HEK293 (cell line): ENCODE data around the gene GSN.

Source experiments
- CTCF ChIA-PET: fragments of 350-600 bp; formaldehyde crosslinking; extraction: SDS; loops from one replicate; lab custom pipeline; 2021; ENCODE audit warnings: antibody characterized with exemption; lab: Yijun Ruan, JAX
- POLR2A ChIA-PET: fragments of 300-600 bp; formaldehyde crosslinking; extraction: SDS; loops from one replicate; lab custom pipeline; 2020; ENCODE audit warnings: antibody characterized with exemption, inconsistent platforms; lab: Yijun Ruan, JAX
- H3K27ac ChIP-seq: fragments of 200-500 bp; sonication (Bioruptor generic); 2 replicates; pipeline ENCODE4 v1.5.1; 2014; ENCODE audit warnings: low read depth, low read length, control low read depth, inconsistent platforms; ENCODE audit errors: extremely low read depth
- H3K36me3 ChIP-seq, 2 experiments: fragments of 200-500 bp in 1 of 2; sonication (Bioruptor generic) in 1 of 2; 1 replicate in 1 of 2; 2 replicates in 1 of 2; pipeline ENCODE4 v1.5.1; 2014 to 2017; ENCODE audit warnings: inconsistent platforms in 2 of 2, low read length in 2 of 2; ENCODE audit not compliant: control insufficient read depth in 2 of 2, insufficient read depth in 1 of 2
- H3K4me1 ChIP-seq: fragments of 200-500 bp; sonication (Bioruptor generic); 2 replicates; pipeline ENCODE4 v1.5.1; 2014; ENCODE audit warnings: mild to moderate bottlenecking, low read length, inconsistent platforms; ENCODE audit not compliant: control insufficient read depth, insufficient read depth
- H3K4me3 ChIP-seq: 2 replicates; pipeline ENCODE4 v1.5.1; 2011; ENCODE audit warnings: low read depth, mild to moderate bottlenecking, control low read depth, low read length, moderate library complexity
- H3K9me3 ChIP-seq: fragments of 200-500 bp; sonication (Bioruptor generic); 2 replicates; pipeline ENCODE4 v1.5.1; 2014; ENCODE audit warnings: low read depth, low read length, inconsistent platforms; ENCODE audit not compliant: control insufficient read depth, insufficient read depth
- GLIS1 ChIP-seq: fragments of 450-650 bp; formaldehyde crosslinking; IDR thresholded peaks from 2 replicates; pipeline ENCODE4 v1.5.1; 2016; ENCODE audit warnings: missing biosample characterization, missing genetic modification characterization
- IKZF3 ChIP-seq: fragments of 450-650 bp; IDR thresholded peaks from 2 replicates; pipeline ENCODE4 v1.5.0; 2018; ENCODE audit warnings: missing biosample characterization, mild to moderate bottlenecking, missing genetic modification characterization, moderate library complexity
- KLF1 ChIP-seq: fragments of 450-650 bp; formaldehyde crosslinking; IDR thresholded peaks from 2 replicates; pipeline ENCODE4 v1.5.1; 2016; ENCODE audit warnings: missing biosample characterization, missing genetic modification characterization
- OVOL3 ChIP-seq: fragments of 450-650 bp; formaldehyde crosslinking; IDR thresholded peaks from 2 replicates; pipeline ENCODE4 v1.5.1; 2016; ENCODE audit warnings: missing biosample characterization, missing genetic modification characterization
- SP2 ChIP-seq: fragments of 450-650 bp; formaldehyde crosslinking; IDR thresholded peaks from 2 replicates; pipeline ENCODE4 v1.5.1; 2016; ENCODE audit warnings: missing biosample characterization, missing genetic modification characterization
- TRIM28 ChIP-seq: IDR thresholded peaks from 2 replicates; pipeline ENCODE4 v1.6.1; 2011; ENCODE audit warnings: low read length, control low read depth, borderline replicate concordance
- YY1 ChIP-seq: fragments of 450-650 bp; formaldehyde crosslinking; IDR thresholded peaks from 2 replicates; pipeline ENCODE4 v1.5.1; 2018; ENCODE audit warnings: missing biosample characterization, missing genetic modification characterization
- ZBTB17 ChIP-seq: fragments of 450-650 bp; formaldehyde crosslinking; IDR thresholded peaks from 2 replicates; pipeline ENCODE4 v1.5.1; 2016; ENCODE audit warnings: missing biosample characterization, missing genetic modification characterization
- ZBTB20 ChIP-seq: fragments of 450-650 bp; formaldehyde crosslinking; IDR thresholded peaks from 2 replicates; pipeline ENCODE4 v1.5.1; 2016; ENCODE audit warnings: missing biosample characterization, missing genetic modification characterization
- ZBTB48 ChIP-seq: fragments of 450-650 bp; formaldehyde crosslinking; IDR thresholded peaks from 2 replicates; pipeline ENCODE4 v1.5.1; 2016; ENCODE audit warnings: missing biosample characterization, missing genetic modification characterization
- ZNF112 ChIP-seq: fragments of 450-650 bp; formaldehyde crosslinking; IDR thresholded peaks from 2 replicates; pipeline ENCODE4 v1.5.0; 2017; ENCODE audit warnings: missing biosample characterization, missing genetic modification characterization
- ZNF157 ChIP-seq: fragments of 450-650 bp; formaldehyde crosslinking; IDR thresholded peaks from 2 replicates; pipeline ENCODE4 v1.5.1; 2016; ENCODE audit warnings: missing biosample characterization, missing genetic modification characterization
- ZNF202 ChIP-seq: fragments of 450-650 bp; formaldehyde crosslinking; IDR thresholded peaks from 2 replicates; pipeline ENCODE4 v1.5.1; 2016; ENCODE audit warnings: missing biosample characterization, missing genetic modification characterization, borderline replicate concordance
- ZNF341 ChIP-seq: fragments of 450-650 bp; formaldehyde crosslinking; IDR thresholded peaks from 2 replicates; pipeline ENCODE4; 2016; ENCODE audit warnings: low read depth, missing biosample characterization, missing genetic modification characterization
- ZNF398 ChIP-seq: fragments of 450-650 bp; formaldehyde crosslinking; IDR thresholded peaks from 2 replicates; pipeline ENCODE4 v1.5.1; 2017; ENCODE audit warnings: missing biosample characterization, missing genetic modification characterization
- ZNF549 ChIP-seq: fragments of 450-650 bp; IDR thresholded peaks from 2 replicates; pipeline ENCODE4 v1.5.1; 2018; ENCODE audit warnings: missing biosample characterization, missing genetic modification characterization, mild to moderate bottlenecking, inconsistent platforms, moderate library complexity
- ZNF600 ChIP-seq: fragments of 450-650 bp; formaldehyde crosslinking; IDR thresholded peaks from 2 replicates; pipeline ENCODE4 v1.5.1; 2016; ENCODE audit warnings: missing biosample characterization, missing genetic modification characterization
- ZSCAN5A ChIP-seq: fragments of 450-650 bp; formaldehyde crosslinking; IDR thresholded peaks from 2 replicates; pipeline ENCODE4 v1.5.1; 2016; ENCODE audit warnings: missing biosample characterization, missing genetic modification characterization
- TF ChIP-seq, protein P1 (sequence below): fragments of 450-650 bp; formaldehyde crosslinking; IDR thresholded peaks from 2 replicates; pipeline ENCODE4 v1.5.1; 2016; ENCODE audit warnings: missing biosample characterization, missing genetic modification characterization
- TF ChIP-seq, protein P2 (sequence below): fragments of 450-650 bp; formaldehyde crosslinking; IDR thresholded peaks from 2 replicates; pipeline ENCODE4 v1.5.1; 2016; ENCODE audit warnings: missing biosample characterization, missing genetic modification characterization
- TF ChIP-seq, protein P3 (sequence below): fragments of 450-650 bp; formaldehyde crosslinking; IDR thresholded peaks from 2 replicates; pipeline ENCODE4 v1.5.0; 2017; ENCODE audit warnings: missing biosample characterization, missing genetic modification characterization, borderline replicate concordance

GSN gene

GRCh38 chr9:121284733-121285451 lies 16.9 kb downstream of the GSN start:
- ChIA-PET POLR2A (interaction anchor here (0.5 to 1.0 kb wide), 2 partner anchors 16 to 39 kb away, joined by 3 read pairs; no protein-coding TSS in a partner anchor), CTCF (interaction anchor here (0.6 to 6.2 kb wide), 4 partner anchors 36 to 95 kb away, joined by 3 to 42 read pairs (median 4); no protein-coding TSS in a partner anchor)

DNA sequence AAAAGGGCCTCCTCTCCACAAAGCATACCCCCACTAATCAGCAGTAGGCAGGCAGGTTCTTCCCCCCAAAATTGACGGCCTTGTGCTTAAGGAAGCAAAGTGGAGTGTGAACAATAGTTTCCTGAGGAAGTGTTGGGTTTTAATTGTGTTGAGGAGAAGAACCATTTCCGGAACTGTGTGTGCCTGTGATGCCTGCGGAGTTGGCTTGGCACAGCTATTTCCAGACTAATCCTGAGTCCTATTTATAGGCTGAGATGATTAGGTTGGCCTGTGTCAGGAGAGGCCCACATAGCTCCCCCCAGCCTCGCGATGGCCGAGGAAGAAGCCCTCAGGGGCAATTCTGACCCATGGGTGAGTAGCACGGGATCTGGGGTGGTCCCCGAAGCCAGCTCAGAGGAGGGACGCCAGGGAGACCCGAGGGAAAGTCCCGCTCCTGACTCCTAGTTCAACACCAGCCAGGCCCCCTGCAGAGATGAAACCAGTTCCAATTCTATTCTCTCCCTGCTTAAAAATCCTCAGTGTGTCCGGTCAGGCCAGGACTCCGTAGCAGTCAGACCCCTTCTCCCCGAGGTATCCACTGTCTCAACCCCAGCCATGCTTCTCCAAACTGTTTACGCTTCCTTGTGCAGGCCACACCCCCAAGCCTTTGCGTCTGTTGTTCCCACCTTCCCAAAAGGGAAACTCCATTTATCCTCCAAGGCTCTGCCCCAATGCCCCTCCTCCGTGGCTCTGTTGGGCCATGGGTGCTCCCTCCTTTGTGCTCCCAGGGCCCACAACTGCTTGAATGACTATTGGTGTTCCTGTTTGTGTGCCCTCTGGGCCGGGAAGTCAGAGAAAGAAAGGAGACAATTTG lies 18.1 kb downstream of the GSN start:
- Histone ChIP-seq H3K27ac (peak overlapping the region; percentile 91), H3K36me3 (no peaks in the 10 kb centered on the region), H3K4me1 (peaks cover 11% of the 10 kb centered on the region; the same call in 1 of the 2 replicates), H3K4me3 (peak overlapping the region; percentile 19), H3K9me3 (no peaks in the 10 kb centered on the region)
- ChIA-PET CTCF (interaction anchor here (0.6 to 6.2 kb wide), 7 partner anchors 8 to 271 kb away, joined by 3 to 42 read pairs (median 6); no protein-coding TSS in a partner anchor), POLR2A (interaction anchor here (0.6 to 1.7 kb wide), 7 partner anchors 8 to 334 kb away, joined by 3 to 14 read pairs (median 4); partner anchors contain the start of gene GSN)
- TF ChIP-seq OVOL3 (tag by site-specific recombination) = no peak
- TF ChIP-seq TRIM28 = no peak
- TF ChIP-seq ZSCAN5A (tag by site-specific recombination) = no peak
- peak; percentile 33; the same call in 1 of the 2 replicates for TF ChIP-seq ZNF398 (tag by site-specific recombination)
- peak; percentile 44 for TF ChIP-seq SP2
- TF ChIP-seq ZBTB20 (tag by site-specific recombination) = no peak
- TF ChIP-seq GLIS1 (tag by site-specific recombination) = peak; percentile 83
- no peak for TF ChIP-seq ZBTB17
- TF ChIP-seq IKZF3 = 0 out of 2 replicates have a peak, but pooled peaks have one; percentile 22
- TF ChIP-seq YY1 (tag by site-specific recombination) = no peak
- no peak for TF ChIP-seq ZNF549
- no peak for TF ChIP-seq ZBTB48
- TF ChIP-seq ZNF600 (tag by site-specific recombination) = 0 out of 2 replicates have a peak, but pooled peaks have one; percentile 25
- TF ChIP-seq, protein P1, sequence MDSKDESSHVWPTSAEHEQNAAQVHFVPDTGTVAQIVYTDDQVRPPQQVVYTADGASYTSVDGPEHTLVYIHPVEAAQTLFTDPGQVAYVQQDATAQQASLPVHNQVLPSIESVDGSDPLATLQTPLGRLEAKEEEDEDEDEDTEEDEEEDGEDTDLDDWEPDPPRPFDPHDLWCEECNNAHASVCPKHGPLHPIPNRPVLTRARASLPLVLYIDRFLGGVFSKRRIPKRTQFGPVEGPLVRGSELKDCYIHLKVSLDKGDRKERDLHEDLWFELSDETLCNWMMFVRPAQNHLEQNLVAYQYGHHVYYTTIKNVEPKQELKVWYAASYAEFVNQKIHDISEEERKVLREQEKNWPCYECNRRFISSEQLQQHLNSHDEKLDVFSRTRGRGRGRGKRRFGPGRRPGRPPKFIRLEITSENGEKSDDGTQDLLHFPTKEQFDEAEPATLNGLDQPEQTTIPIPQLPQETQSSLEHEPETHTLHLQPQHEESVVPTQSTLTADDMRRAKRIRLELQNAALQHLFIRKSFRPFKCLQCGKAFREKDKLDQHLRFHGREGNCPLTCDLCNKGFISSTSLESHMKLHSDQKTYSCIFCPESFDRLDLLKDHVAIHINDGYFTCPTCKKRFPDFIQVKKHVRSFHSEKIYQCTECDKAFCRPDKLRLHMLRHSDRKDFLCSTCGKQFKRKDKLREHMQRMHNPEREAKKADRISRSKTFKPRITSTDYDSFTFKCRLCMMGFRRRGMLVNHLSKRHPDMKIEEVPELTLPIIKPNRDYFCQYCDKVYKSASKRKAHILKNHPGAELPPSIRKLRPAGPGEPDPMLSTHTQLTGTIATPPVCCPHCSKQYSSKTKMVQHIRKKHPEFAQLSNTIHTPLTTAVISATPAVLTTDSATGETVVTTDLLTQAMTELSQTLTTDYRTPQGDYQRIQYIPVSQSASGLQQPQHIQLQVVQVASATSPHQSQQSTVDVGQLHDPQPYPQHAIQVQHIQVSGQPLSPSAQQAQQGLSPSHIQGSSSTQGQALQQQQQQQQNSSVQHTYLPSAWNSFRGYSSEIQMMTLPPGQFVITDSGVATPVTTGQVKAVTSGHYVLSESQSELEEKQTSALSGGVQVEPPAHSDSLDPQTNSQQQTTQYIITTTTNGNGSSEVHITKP = no peak; the same call in 1 of the 2 replicates

More at GRCh38 chr9:121284733-121285451, 16.9 kb downstream of the GSN start:
- Histone ChIP-seq H3K4me3 (no peak overlapping the region), H3K9me3 (no peaks in the 10 kb centered on the region), H3K27ac (no peak overlapping the region), H3K36me3 (no peaks in the 10 kb centered on the region), H3K4me1 (peaks cover 11% of the 10 kb centered on the region; the same call in 1 of the 2 replicates)
- TF ChIP-seq ZNF341 (tag by site-specific recombination) (peak; percentile 79), KLF1 (tag by site-specific recombination) (no peak), ZNF202 (tag by site-specific recombination) (no peak), ZNF157 (tag by site-specific recombination) (no peak), ZNF112 (tag by site-specific recombination) (no peak), ZBTB48 (no peak)
- TF ChIP-seq, protein P2, sequence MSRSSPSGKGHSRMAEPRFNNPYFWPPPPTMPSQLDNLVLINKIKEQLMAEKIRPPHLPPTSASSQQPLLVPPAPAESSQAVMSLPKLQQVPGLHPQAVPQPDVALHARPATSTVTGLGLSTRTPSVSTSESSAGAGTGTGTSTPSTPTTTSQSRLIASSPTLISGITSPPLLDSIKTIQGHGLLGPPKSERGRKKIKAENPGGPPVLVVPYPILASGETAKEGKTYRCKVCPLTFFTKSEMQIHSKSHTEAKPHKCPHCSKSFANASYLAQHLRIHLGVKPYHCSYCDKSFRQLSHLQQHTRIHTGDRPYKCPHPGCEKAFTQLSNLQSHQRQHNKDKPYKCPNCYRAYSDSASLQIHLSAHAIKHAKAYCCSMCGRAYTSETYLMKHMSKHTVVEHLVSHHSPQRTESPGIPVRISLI (tag by site-specific recombination) = no peak
- TF ChIP-seq, protein P3, sequence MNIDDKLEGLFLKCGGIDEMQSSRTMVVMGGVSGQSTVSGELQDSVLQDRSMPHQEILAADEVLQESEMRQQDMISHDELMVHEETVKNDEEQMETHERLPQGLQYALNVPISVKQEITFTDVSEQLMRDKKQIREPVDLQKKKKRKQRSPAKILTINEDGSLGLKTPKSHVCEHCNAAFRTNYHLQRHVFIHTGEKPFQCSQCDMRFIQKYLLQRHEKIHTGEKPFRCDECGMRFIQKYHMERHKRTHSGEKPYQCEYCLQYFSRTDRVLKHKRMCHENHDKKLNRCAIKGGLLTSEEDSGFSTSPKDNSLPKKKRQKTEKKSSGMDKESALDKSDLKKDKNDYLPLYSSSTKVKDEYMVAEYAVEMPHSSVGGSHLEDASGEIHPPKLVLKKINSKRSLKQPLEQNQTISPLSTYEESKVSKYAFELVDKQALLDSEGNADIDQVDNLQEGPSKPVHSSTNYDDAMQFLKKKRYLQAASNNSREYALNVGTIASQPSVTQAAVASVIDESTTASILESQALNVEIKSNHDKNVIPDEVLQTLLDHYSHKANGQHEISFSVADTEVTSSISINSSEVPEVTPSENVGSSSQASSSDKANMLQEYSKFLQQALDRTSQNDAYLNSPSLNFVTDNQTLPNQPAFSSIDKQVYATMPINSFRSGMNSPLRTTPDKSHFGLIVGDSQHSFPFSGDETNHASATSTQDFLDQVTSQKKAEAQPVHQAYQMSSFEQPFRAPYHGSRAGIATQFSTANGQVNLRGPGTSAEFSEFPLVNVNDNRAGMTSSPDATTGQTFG (tag by site-specific recombination) = no peak
